Loucy (cell line): Measurements from ENCODE around the gene TMCO2.

Experiments
- H2AFZ ChIP-seq: fragments of 200-600 bp; sonication (generic); 2 replicates; pipeline ENCODE4 v1.6.0; 2016; ENCODE audit warnings: antibody characterized with exemption, mild to moderate bottlenecking, low read length, moderate library complexity
- H3F3A ChIP-seq: fragments of 200-600 bp; 2 replicates; pipeline ENCODE4 v1.6.0; 2016; ENCODE audit warnings: antibody characterized with exemption, low read depth, mild to moderate bottlenecking
- H3K27me3 ChIP-seq: fragments of 200-600 bp; sonication (generic); 2 replicates; pipeline ENCODE4 v1.6.1; 2014; ENCODE audit warnings: low read length, mild to moderate bottlenecking; ENCODE audit not compliant: insufficient read depth, poor library complexity, severe bottlenecking
- H3K36me3 ChIP-seq: fragments of 200-600 bp; sonication (generic); 2 replicates; pipeline ENCODE4 v1.6.1; 2016; ENCODE audit warnings: low read length; ENCODE audit not compliant: insufficient read depth
- H3K4me1 ChIP-seq: fragments of 200-600 bp; sonication (generic); 2 replicates; pipeline ENCODE4 v1.5.1; 2014; ENCODE audit warnings: low read length, mild to moderate bottlenecking; ENCODE audit not compliant: insufficient read depth, poor library complexity, severe bottlenecking
- H3K4me2 ChIP-seq: fragments of 200-600 bp; sonication (generic); 2 replicates; pipeline ENCODE4 v1.6.0; 2014; ENCODE audit warnings: antibody characterized with exemption, low read length, low read depth, mild to moderate bottlenecking; ENCODE audit not compliant: poor library complexity, severe bottlenecking
- H3K4me3 ChIP-seq: fragments of 200-600 bp; sonication (generic); 2 replicates; pipeline ENCODE4 v1.5.1; 2014; ENCODE audit warnings: low read length, mild to moderate bottlenecking, mixed read lengths; ENCODE audit not compliant: poor library complexity, severe bottlenecking
- H3K79me2 ChIP-seq: fragments of 200-600 bp; sonication (generic); 2 replicates; pipeline ENCODE4 v1.6.1; 2014; ENCODE audit warnings: low read length; ENCODE audit not compliant: insufficient read depth
- H3K9ac ChIP-seq: fragments of 200-600 bp; sonication (generic); 2 replicates; pipeline ENCODE4 v1.6.0; 2014; ENCODE audit warnings: mild to moderate bottlenecking, low read depth, low read length, moderate library complexity; ENCODE audit not compliant: poor library complexity, severe bottlenecking
- H3K9me2 ChIP-seq: fragments of 200-600 bp; sonication (generic); replicated peaks from 2 replicates; pipeline ENCODE4 v1.6.1; 2016; ENCODE audit warnings: low read depth, low read length, mixed read lengths
- H3K9me3 ChIP-seq: fragments of 200-600 bp; sonication (generic); 2 replicates; pipeline ENCODE4 v1.6.1; 2014; ENCODE audit warnings: mild to moderate bottlenecking, antibody characterized with exemption, low read length, low read depth; ENCODE audit not compliant: insufficient read depth
- H4K20me1 ChIP-seq: fragments of 200-600 bp; sonication (generic); 2 replicates; pipeline ENCODE4 v1.6.0; 2014; ENCODE audit warnings: antibody characterized with exemption, low read length, mild to moderate bottlenecking; ENCODE audit not compliant: insufficient read depth, poor library complexity, severe bottlenecking
- EZH2phosphoT487 ChIP-seq: fragments of 200-600 bp; IDR thresholded peaks from 2 replicates; pipeline ENCODE4 v1.6.1; 2018; ENCODE audit warnings: antibody characterized with exemption, mild to moderate bottlenecking, moderate library complexity, borderline replicate concordance
- TF ChIP-seq, protein P1 (sequence below): fragments of 200-600 bp; sonication (generic); conservative IDR thresholded peaks from 2 replicates; pipeline ENCODE4 v1.5.1; 2014; ENCODE audit warnings: mild to moderate bottlenecking, antibody characterized with exemption, low read length

Gene TMCO2

DNA sequence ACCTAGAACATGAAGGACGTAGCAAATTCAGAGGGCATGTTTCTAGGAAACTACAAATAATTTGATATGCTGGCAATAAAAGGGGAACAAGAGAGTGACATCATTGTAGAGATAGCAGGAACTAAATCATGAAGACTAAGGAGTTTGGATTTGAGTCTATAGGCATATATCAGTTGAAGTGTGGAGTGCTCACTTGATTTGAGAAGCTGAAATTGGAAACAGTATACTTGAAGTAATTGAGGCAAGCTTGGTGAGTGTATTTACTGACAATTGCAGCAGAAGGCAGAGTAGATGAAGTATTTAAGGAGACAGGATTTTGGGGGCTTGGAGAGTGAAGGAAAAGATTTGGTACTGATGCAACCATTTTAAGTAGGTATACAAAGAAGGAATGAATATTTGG is 6.4 kb upstream of the TMCO2 start:
- TF ChIP-seq, protein P1, sequence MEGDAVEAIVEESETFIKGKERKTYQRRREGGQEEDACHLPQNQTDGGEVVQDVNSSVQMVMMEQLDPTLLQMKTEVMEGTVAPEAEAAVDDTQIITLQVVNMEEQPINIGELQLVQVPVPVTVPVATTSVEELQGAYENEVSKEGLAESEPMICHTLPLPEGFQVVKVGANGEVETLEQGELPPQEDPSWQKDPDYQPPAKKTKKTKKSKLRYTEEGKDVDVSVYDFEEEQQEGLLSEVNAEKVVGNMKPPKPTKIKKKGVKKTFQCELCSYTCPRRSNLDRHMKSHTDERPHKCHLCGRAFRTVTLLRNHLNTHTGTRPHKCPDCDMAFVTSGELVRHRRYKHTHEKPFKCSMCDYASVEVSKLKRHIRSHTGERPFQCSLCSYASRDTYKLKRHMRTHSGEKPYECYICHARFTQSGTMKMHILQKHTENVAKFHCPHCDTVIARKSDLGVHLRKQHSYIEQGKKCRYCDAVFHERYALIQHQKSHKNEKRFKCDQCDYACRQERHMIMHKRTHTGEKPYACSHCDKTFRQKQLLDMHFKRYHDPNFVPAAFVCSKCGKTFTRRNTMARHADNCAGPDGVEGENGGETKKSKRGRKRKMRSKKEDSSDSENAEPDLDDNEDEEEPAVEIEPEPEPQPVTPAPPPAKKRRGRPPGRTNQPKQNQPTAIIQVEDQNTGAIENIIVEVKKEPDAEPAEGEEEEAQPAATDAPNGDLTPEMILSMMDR, result no peak
- TF ChIP-seq EZH2phosphoT487, result no peak
- Histone ChIP-seq H3F3A (0 out of 2 replicates have a peak, but pooled peaks cover 6% of the 10 kb centered on the region), H3K9ac (no peak overlapping the region), H3K9me3 (no peaks in the 10 kb centered on the region), H2AFZ (no peak overlapping the region), H4K20me1 (no peaks in the 10 kb centered on the region), H3K4me3 (no peak overlapping the region), H3K4me2 (no peak overlapping the region), H3K4me1 (peaks cover 4% of the 10 kb centered on the region), H3K79me2 (no peaks in the 10 kb centered on the region), H3K27me3 (no peaks in the 10 kb centered on the region), H3K9me2 (no peaks in the 10 kb centered on the region), H3K36me3 (peaks cover 42% of the 10 kb centered on the region)

DNA sequence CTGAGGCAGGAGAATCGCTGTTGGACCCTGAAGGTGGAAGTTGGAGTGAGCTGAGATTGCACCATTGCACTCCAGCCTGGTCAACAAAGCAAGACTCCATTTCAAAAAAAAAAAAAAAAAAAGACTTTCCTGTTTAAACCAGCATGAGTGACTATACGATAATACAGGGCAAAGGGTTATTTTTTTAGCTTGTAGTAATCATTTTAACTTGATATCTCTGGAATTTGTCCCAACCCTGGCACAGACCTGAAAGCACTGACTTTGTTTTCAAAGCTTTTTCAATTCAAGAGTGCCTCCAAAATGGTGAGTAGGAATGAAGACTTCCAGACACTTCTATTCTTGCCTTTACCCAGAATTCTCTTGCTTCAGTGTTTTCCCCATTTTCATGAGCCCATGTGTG is 4.4 kb upstream of the TMCO2 start:
- TF ChIP-seq EZH2phosphoT487, result no peak
- TF ChIP-seq, protein P1, result no peak
- H3F3A ChIP-seq, result 0 out of 2 replicates have a peak, but pooled peaks cover 6% of the 10 kb centered on the region
- no peaks in the 10 kb centered on the region for H3K9me2 ChIP-seq
- no peaks in the 10 kb centered on the region for H3K27me3 ChIP-seq
- no peak overlapping the region for H3K9ac ChIP-seq
- H3K4me3 ChIP-seq, result no peak overlapping the region
- no peaks in the 10 kb centered on the region for H4K20me1 ChIP-seq
- no peaks in the 10 kb centered on the region for H3K9me3 ChIP-seq
- H3K36me3 ChIP-seq, result peaks cover 22% of the 10 kb centered on the region; the same call in 1 of the 2 replicates
- no peaks in the 10 kb centered on the region for H3K79me2 ChIP-seq
- no peak overlapping the region for H2AFZ ChIP-seq
- H3K4me1 ChIP-seq, result peaks cover 4% of the 10 kb centered on the region
- no peak overlapping the region for H3K4me2 ChIP-seq

GRCh38 chr1:40244138-40244744 is 3.5 kb upstream of the TMCO2 start:
- Histone ChIP-seq H3K4me1 (peaks cover 4% of the 10 kb centered on the region), H3K27me3 (no peaks in the 10 kb centered on the region), H3K9me2 (no peaks in the 10 kb centered on the region), H3K4me2 (no peak overlapping the region), H4K20me1 (no peaks in the 10 kb centered on the region), H3K4me3 (no peak overlapping the region), H3K36me3 (peaks cover 13% of the 10 kb centered on the region; the same call in 1 of the 2 replicates), H3K79me2 (no peaks in the 10 kb centered on the region), H3F3A (0 out of 2 replicates have a peak, but pooled peaks cover 6% of the 10 kb centered on the region), H3K9ac (no peak overlapping the region), H3K9me3 (no peaks in the 10 kb centered on the region), H2AFZ (no peak overlapping the region)
- TF ChIP-seq, protein P1, result no peak
- TF ChIP-seq EZH2phosphoT487, result no peak
